ENCODE results near the gene PTPRD.

The PTPRD gene

DNA sequence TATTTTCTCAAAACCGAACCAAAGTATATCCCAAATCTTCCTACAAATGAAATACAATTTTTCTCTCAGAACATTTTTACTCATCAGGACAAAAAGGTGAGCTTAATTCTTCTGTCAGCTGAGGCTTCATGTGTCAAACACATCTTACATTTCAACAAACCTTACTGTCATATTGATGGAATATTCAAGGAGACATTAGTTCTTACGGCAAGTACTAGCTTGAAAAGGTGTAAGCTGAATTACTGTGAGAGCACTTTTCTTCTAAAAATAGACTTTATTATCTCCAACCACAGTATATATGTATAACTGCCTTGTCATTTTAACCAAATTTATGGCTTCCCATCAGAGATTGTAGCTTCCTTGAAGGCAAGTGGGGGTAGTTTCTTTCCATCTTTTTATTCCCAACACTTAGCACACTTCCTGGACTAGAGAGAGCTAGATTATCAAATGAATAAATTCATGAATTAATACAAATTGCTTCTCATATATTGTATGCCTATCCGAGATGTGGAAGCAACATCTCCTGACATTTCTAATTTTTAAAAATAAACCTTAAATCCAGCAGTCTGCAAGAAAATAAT lies 1990.5 kb downstream of the PTPRD start:
- DNase-seq (ENCODE audit: low read depth in 2 of 2, low spot score in 1 of 2): no peak

- DNase-seq (ENCODE audit: low read depth in 2 of 2, low spot score in 1 of 2): no peak
Measured at GRCh38 chr9:8621416-8621815, 1991.4 kb downstream of the PTPRD start.

DNA sequence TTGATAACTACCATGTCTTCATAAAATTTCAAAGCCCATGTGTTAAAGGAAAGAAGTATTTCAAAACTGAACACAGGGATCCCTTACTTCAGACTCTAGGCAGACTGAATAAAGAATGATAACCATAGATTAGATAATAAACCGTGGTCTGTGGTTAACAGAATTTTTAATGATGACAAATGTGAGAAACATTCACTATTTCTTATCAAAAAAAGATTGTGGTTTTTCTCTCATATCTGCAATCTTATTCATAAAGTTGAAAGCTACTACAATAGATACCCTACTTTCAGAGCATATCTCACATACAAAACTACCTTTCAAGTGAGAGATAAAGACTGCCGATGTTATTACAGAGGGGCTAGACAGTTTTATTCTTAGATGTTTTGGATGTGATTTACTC lies 1996.4 kb downstream of the PTPRD start:
- DNase-seq (ENCODE audit: low read depth in 2 of 2, low spot score in 1 of 2): no peak

GRCh38 chr9:8614926-8615440 lies 1997.8 kb downstream of the PTPRD start:
- DNase-seq (ENCODE audit: low read depth in 2 of 2, low spot score in 1 of 2): no peak

DNA sequence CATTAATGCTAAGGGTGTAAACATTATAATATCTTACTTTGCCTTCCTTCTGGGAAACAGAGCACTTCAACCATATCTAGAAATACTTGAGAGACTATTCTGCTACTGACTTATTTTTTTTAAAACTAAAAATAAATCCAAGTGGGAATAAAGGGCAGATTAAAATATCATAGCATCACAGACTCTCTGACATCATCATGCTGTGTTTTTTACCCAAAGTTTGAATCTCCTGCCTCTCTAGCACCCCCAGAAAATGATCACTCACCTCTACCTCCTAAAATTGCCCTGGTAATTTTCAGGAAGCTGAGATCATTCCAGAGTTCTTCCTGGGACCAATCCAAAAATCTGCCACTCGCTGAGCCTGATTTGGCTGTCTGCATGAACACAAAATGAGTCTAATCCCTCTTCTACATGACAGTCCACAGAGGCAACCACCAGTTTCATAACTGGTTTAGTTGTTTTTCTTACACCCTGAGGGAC lies 1999.4 kb downstream of the PTPRD start:
- no peak for DNase-seq (ENCODE audit: low read depth in 2 of 2, low spot score in 1 of 2)

DNA sequence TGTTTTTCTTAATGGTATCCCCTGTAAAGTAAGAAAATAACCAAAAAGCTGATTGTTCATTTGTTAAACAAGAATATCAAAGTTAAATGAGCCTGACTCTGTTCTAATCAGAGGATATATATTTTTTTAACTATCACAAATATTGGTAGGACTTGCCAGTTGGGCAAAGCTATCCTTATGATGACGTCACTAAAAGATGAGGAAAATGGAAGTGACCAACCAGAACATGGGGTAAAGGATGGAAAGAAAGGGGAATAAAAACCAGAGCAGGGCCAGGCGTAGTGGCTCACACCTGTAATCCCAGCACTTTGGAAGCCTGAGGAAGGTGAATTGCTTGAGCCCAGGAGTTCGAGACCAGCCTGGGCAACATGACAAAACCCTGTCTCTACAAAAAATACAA lies 2001.6 kb downstream of the PTPRD start:
- no peak for DNase-seq (ENCODE audit: low read depth in 2 of 2, low spot score in 1 of 2)

DNA sequence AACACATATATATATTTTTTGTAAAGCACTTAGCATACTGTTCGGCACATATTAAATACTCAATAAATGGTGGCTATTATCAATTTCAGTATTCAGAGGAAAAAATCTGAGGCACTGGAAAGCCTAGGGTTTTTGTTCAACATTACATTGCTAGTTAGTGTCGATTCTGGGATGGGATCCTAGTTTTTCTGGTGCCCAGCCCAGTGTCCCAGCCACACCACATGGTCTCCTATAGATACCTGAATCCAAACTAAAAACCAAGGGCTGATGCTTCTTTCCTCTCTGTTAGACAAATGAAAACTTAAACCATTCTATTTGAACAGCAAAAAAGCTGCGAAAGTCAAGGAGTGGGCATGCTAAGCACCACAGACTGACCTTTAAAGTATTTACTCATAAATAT lies 2002.5 kb downstream of the PTPRD start:
- no peak for DNase-seq (ENCODE audit: low read depth in 2 of 2, low spot score in 1 of 2)

DNA sequence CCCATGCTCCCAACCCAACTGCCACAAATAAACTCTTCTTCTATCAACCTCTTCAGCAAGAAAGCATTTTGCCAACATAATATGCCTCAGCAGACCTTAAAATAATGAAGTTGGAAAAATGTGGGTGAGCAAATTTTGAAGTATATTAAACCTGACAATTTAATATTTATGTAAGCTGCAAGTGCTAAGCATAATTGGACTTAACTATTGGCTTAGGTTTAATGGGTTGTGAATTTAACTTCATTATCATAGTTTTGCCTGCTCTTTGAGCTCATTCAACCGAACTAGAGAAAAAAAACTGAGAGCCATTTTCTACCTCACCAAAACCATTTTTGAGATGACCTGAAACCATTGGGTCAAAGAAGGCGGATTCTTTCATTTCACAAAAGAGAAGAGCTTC lies 2007.7 kb downstream of the PTPRD start:
- no peak for DNase-seq (ENCODE audit: low read depth in 2 of 2, low spot score in 1 of 2)

DNA sequence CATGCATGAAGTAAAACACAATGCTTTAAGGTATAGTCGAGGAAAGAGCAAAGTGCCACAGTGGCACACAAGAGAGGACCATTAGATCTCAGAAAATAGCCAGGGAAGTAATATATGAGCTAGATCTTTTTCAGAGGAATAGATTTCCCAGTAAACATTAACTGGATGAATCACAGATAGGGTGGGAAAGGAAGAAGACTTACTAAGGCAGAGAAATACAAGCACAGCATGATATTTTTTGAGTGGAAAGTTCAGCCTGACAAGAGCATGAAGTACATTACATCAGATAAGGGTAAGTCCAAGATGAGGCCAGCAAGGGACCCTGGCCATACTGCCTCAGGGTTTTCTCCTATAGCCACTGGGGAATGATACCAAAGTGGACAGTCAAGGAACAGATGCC lies 2008.6 kb downstream of the PTPRD start:
- no peak for DNase-seq (ENCODE audit: low read depth in 2 of 2, low spot score in 1 of 2)

GRCh38 chr9:8600914-8601680 lies 2011.7 kb downstream of the PTPRD start:
- no peak for DNase-seq (ENCODE audit: low read depth in 2 of 2, low spot score in 1 of 2)

DNA sequence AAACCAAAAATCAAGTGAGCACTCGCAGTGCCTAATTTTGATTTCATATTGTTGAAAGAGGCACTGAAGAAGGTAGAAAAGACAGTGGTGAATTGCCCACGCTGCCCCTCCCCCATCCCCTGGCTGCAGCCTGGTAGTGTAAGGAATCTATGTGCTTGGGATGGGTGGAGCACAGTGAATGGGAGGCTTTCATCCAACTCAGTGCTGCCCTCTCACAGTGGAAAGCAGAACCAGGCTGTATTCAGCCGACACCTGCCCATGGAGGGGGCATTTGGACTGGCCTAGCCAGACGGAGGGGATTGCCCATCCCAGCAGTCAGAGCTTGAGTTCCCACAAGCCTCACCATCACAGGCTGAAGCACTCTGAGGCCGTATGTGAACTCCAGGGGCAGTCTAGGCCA lies 2012.9 kb downstream of the PTPRD start:
- DNase-seq (ENCODE audit: low read depth in 2 of 2, low spot score in 1 of 2): no peak

DNA sequence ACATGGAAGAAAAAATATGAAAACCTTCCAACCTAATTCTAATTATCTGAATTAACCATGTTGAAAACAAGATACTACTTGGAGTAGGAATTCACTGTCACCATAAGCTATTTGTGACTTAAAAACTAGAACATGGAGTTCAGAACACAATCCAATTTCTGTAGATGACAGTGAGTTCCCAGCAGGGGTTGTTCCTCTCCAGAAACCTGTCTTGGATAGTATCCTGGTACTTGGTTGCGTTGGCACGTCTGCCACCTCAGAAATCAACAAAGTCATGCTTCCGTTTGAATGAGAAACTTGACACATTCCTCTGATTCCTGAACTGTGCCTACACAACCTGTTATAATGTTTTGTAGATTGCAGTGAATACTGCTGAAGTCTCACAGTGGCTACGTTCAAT lies 2023.3 kb downstream of the PTPRD start:
- no peak for DNase-seq (ENCODE audit: low read depth in 2 of 2, low spot score in 1 of 2)

GRCh38 chr9:8585036-8585435 lies 2027.8 kb downstream of the PTPRD start:
- DNase-seq (ENCODE audit: low read depth in 2 of 2, low spot score in 1 of 2): no peak

DNA sequence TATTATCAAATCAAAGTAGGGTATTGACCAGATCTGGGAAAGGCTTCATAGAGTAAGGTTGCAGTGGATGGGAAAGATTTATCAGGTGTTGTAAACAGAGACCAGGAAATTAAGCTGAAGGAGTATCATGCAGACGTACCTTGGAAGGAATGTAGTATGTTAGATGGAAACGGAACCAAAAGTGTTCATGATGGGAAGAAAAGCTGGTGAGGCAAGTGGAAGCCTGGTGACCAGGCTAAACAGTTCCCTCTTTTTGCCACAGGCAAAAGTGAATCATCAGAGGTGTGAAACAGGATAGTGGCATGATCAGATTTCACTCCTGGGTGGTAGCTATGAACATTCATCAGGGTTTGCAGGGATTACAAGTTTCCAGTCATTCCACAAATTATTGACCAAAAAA lies 2033.1 kb downstream of the PTPRD start:
- DNase-seq (ENCODE audit: low read depth in 2 of 2, low spot score in 1 of 2): no peak

DNA sequence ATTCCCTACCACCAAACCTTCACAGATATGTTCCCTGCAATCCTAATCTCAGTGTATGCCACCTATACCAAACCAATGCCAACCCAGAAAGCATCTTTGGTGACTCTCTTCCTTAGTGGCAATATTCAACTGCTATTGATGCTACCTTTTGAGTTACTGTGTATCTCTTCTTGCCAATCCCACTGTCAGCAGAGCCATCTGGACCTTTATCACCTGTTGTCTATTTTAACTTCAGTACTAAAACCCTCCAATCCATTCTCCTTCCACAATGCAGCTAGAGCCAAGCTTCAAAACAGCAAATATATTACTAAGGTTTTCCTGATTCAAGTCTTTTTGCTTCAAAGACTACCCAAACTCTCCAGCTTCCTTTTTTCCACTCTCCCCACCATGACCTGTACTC lies 2036.1 kb downstream of the PTPRD start:
- DNase-seq (ENCODE audit: low read depth in 2 of 2, low spot score in 1 of 2): no peak

- DNase-seq (ENCODE audit: low read depth in 2 of 2, low spot score in 1 of 2): no peak
Measured at GRCh38 chr9:8574846-8575245, 2038.0 kb downstream of the PTPRD start.

GRCh38 chr9:8572209-8572608 lies 2040.6 kb downstream of the PTPRD start:
- DNase-seq (ENCODE audit: low read depth in 2 of 2, low spot score in 1 of 2): no peak

DNA sequence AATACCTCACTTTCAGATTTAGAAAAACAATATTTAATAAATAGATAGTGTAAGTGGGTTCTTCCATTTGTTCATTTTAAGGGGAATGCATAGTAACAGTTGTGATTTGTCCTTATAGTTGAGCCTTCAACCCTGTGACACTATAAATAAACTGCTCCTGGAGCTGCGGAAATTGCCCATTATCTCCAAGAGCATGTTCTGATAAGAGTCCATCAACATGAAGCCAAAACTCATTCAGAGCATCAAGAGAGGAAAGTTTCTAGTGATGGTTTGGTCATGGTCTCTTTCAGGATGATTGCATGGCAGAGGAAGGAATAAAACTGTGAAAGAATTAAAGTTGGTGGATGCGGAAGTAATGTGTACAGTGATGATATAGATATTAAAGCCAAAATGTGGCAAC lies 2041.2 kb downstream of the PTPRD start:
- DNase-seq (ENCODE audit: low read depth in 2 of 2, low spot score in 1 of 2): no peak

DNA sequence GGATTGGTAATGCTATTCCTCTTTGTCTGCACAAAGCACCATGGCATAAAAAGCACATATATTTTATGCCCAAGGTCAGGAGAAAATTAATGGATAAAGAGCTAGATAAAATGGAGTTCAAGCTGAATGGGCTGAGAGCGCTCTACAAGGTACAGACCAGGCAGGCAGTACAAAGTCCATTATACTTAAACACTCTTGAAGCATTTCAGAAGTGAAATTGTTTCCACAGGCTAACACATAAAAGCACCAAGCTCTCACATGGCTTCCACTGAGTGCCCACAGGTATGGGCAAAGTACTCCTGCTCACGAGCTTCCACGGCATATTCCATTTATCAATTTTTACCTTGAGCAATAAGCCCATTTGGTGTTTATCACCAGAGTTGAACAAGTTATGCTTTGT lies 2042.0 kb downstream of the PTPRD start:
- no peak for DNase-seq (ENCODE audit: low read depth in 2 of 2, low spot score in 1 of 2)

GRCh38 chr9:8569823-8570222 lies 2043.0 kb downstream of the PTPRD start:
- DNase-seq (ENCODE audit: low read depth in 2 of 2, low spot score in 1 of 2): no peak

GRCh38 chr9:8567963-8568579 lies 2044.7 kb downstream of the PTPRD start:
- no peak for DNase-seq (ENCODE audit: low read depth in 2 of 2, low spot score in 1 of 2)

- DNase-seq (ENCODE audit: low read depth in 2 of 2, low spot score in 1 of 2): no peak
Measured at GRCh38 chr9:8564960-8565359, 2047.8 kb downstream of the PTPRD start.

Measured in stimulated activated CD8-positive, alpha-beta memory T cell treated with anti-CD3 and anti-CD28 coated beads, Interleukin-4, amount 100 ng/mL, for 1 hour (primary cell).